Liver (tissue), 9 donors: ENCODE measurements around the gene CR1. TPM values are rescaled to one million over a fixed set of nuclear protein-coding genes. Genes with fewer than 3 reads are reported as not detected.
"Not testable (repeated sequence)": the region's sequence is repeated elsewhere in the genome, so short reads cannot be mapped to it uniquely, and the experiment has no call there.

Source experiments
- DNase-seq: peaks from one replicate; pipeline ENCODE4 v3.0.0-alpha.2; 2017; ENCODE audit warnings: low spot score
- H3K27ac ChIP-seq, 2 donors: one replicate each; pipeline ENCODE4 v1.7.0; 2013; ENCODE audit warnings: inconsistent platforms in 2 of 2, low read length in 2 of 2, control low read depth in 1 of 2, low read depth in 1 of 2, mild to moderate bottlenecking in 1 of 2
- H3K27me3 ChIP-seq, 4 donors: one replicate each; pipeline versions ENCODE4 v1.6.1 to v1.7.0; 2013; ENCODE audit warnings: low read length in 3 of 4, inconsistent platforms in 1 of 4, mild to moderate bottlenecking in 1 of 4, moderate library complexity in 1 of 4; ENCODE audit not compliant: control insufficient read depth in 4 of 4, insufficient read depth in 4 of 4
- H3K36me3 ChIP-seq, 4 donors: one replicate each; pipeline versions ENCODE4 v1.6.1 to v1.7.0; 2013; ENCODE audit warnings: low read length in 3 of 4, mild to moderate bottlenecking in 3 of 4, low read depth in 1 of 4, moderate library complexity in 1 of 4; ENCODE audit not compliant: control insufficient read depth in 4 of 4, insufficient read depth in 3 of 4
- H3K4me1 ChIP-seq, 4 donors: one replicate each; pipeline versions ENCODE4 v1.6.1 to v1.7.0; 2013; ENCODE audit warnings: low read length in 3 of 4, mild to moderate bottlenecking in 3 of 4, moderate library complexity in 1 of 4; ENCODE audit not compliant: control insufficient read depth in 4 of 4, insufficient read depth in 4 of 4
- H3K4me3 ChIP-seq, 3 donors: one replicate each; pipeline versions ENCODE4 v1.6.1 to v1.7.0; 2013; ENCODE audit warnings: low read length in 3 of 3, control low read depth in 1 of 3, low read depth in 1 of 3, mild to moderate bottlenecking in 1 of 3
- H3K9ac ChIP-seq, 2 donors: one replicate each; pipeline ENCODE4 v1.7.0; 2013; ENCODE audit warnings: low read length in 2 of 2, mild to moderate bottlenecking in 2 of 2, moderate library complexity in 2 of 2, control low read depth in 1 of 2, low read depth in 1 of 2
- H3K9me3 ChIP-seq, 4 donors: one replicate each; pipeline versions ENCODE4 v1.6.1 to v1.7.0; 2013; ENCODE audit warnings: low read length in 3 of 4; ENCODE audit not compliant: control insufficient read depth in 4 of 4
- EGR1 ChIP-seq, 2 donors: IDR thresholded peaks; 2 replicates each; pipeline ENCODE4 v1.6.1; 2016 to 2018; ENCODE audit warnings: antibody characterized with exemption in 2 of 2, low read depth in 2 of 2
- GABPA ChIP-seq, 2 donors: IDR thresholded peaks in 1 of 2; conservative IDR thresholded peaks in 1 of 2; 2 replicates each; pipeline ENCODE4 v1.6.1; 2016; ENCODE audit warnings: antibody characterized with exemption in 2 of 2, mild to moderate bottlenecking in 1 of 2, moderate library complexity in 1 of 2
- HNF4A ChIP-seq, 2 donors: conservative IDR thresholded peaks; 2 replicates each; pipeline ENCODE4 v1.6.1; 2016; ENCODE audit warnings: antibody characterized with exemption in 2 of 2, mild to moderate bottlenecking in 2 of 2
- JUND ChIP-seq, 2 donors: IDR thresholded peaks; 2 replicates each; pipeline ENCODE4 v1.6.1; 2016; ENCODE audit warnings: antibody characterized with exemption in 2 of 2
- RAD21 ChIP-seq, 2 donors: IDR thresholded peaks; 2 replicates each; pipeline ENCODE4 v1.6.1; 2016; ENCODE audit warnings: antibody characterized with exemption in 2 of 2, mild to moderate bottlenecking in 2 of 2
- SP1 ChIP-seq: IDR thresholded peaks from 2 replicates; pipeline ENCODE4 v1.6.1; 2018; ENCODE audit warnings: antibody characterized with exemption, mild to moderate bottlenecking
- YY1 ChIP-seq: IDR thresholded peaks from 2 replicates; pipeline ENCODE4 v1.6.1; 2016; ENCODE audit warnings: antibody characterized with exemption, mild to moderate bottlenecking
- WGBS: extraction: QIAGEN DNeasy Blood & Tissue Kit; methylation state at CpG from one replicate; pipeline ENCODE4 v1.1.7; 2013; 5-methylcytosine and 5-hydroxymethylcytosine counted together
- polyA plus RNA-seq, 2 donors: library from polyadenylated mRNA; stranded (reverse) in 1 of 2; unstranded in 1 of 2; fragments of 200-250 nt in 1 of 2; fragments of >200 nt in 1 of 2; fragmentation: Nextera tagmentation in 1 of 2; extraction: Ambion mirVana in 1 of 2; gene quantifications; one replicate each; pipeline versions ENCODE4 v1.2.1 to v1.2.3, GENCODE V29; 2013 to 2015
- total RNA-seq, 2 donors: library from RNA; depleted of rRNA; stranded (reverse); fragments of >200 nt; gene quantifications; one replicate each; pipeline ENCODE4 v1.2.3, GENCODE V29; 2014
- TF ChIP-seq, protein P1 (sequence below): fragments of 150-350 bp; IDR thresholded peaks from 2 replicates; pipeline ENCODE4 v1.5.1; 2017; ENCODE audit warnings: improper control_type of control experiment, low read depth, low read length; ENCODE audit not compliant: missing input control
- TF ChIP-seq, protein P2 (sequence below): IDR thresholded peaks from 2 replicates; pipeline ENCODE4 v1.6.1; 2016; ENCODE audit warnings: antibody characterized with exemption, mild to moderate bottlenecking
- donor health status: healthy.
- donor health status: healthy.
- donor health status: healthy.
- donor health status: healthy.
- donor health status: healthy.

Gene CR1
- total and polyA plus RNA-seq, 4 donors: 0.78 to 16.7 (median 7.4) TPM

DNA sequence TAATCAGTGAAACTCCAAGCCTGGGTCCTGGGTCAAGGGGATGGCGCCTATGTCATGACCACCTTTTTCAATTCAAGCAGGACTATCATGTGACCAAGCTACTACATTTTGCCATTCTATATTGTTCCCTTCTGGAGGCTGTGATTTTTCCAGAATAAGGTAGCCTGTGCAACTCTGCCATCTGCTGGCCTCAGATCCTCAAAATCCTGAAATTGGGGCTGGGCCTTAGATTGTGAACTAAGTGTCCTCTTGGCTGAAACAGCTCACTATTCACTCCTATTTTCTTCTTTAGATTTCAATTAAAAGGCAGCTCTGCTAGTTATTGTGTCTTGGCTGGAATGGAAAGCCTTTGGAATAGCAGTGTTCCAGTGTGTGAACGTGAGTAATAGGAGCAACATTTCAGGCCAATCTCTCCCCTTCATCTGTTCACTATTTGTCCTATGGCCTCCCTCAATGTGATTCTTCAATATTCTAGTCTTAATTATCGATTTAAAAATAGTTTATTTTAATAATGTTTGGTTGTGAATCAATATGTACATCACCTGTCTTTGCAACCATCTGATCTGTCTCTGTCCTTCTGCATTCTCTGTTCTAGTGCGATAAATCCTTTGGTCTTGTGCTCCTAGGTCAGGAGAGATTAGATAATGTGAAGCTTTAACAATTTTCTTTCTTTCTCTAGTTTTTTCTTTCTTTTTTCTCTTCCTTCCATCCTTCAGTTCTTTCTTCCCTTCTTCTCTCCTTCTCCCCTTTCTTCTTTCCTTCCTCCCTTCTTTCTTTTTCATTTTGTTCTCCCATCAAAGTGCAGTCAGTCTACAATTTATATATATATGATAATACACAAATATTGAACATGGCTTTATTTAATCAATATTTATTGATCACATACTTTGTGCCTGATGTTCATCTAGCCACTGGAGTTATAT is 69.8 kb downstream of the CR1 start:
- Histone ChIP-seq H3K27me3 (no peaks in the 10 kb centered on the region), H3K4me1 (no peaks in the 10 kb centered on the region), H3K9me3 (no peaks in the 10 kb centered on the region), H3K4me3 (no peak overlapping the region), H3K36me3 (no peaks in the 10 kb centered on the region), H3K27ac (no peak overlapping the region), H3K9ac (no peak overlapping the region)
- TF ChIP-seq, protein P1, sequence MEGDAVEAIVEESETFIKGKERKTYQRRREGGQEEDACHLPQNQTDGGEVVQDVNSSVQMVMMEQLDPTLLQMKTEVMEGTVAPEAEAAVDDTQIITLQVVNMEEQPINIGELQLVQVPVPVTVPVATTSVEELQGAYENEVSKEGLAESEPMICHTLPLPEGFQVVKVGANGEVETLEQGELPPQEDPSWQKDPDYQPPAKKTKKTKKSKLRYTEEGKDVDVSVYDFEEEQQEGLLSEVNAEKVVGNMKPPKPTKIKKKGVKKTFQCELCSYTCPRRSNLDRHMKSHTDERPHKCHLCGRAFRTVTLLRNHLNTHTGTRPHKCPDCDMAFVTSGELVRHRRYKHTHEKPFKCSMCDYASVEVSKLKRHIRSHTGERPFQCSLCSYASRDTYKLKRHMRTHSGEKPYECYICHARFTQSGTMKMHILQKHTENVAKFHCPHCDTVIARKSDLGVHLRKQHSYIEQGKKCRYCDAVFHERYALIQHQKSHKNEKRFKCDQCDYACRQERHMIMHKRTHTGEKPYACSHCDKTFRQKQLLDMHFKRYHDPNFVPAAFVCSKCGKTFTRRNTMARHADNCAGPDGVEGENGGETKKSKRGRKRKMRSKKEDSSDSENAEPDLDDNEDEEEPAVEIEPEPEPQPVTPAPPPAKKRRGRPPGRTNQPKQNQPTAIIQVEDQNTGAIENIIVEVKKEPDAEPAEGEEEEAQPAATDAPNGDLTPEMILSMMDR: peak; percentile 22
- TF ChIP-seq EGR1 (IDR thresholded peaks at IDR 0.05; ENCODE audit: low read depth in 2 of 2): no peak
- TF ChIP-seq RAD21 (IDR thresholded peaks at IDR 0.05): peak; percentile 60 to 69
- no peak for DNase-seq
- 51% methylated on average over 4 of the region's 4 CpGs for WGBS

DNA sequence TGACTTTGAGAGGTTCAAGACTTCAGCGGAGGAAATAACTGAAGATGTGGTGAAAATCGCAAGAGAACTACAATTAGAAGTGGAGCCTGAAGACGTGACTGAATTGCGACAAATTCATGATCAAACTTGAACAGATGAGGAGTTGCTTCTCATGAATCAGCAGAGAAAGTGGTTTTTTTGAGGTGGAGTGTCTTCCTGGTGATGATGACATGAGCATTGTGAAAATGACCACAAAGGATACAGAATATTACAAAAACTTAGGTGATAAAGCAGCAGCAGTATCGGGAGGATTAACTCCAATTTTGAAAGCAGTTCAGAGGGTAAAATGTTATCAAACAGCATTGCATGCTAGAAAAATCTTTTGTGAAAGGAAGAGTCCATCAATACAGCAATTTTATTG is 76.0 kb downstream of the CR1 start:
- not testable (repeated sequence) for H3K27ac ChIP-seq, DNase-seq, H3K9me3 ChIP-seq, H3K4me3 ChIP-seq, H3K36me3 ChIP-seq, H3K4me1 ChIP-seq, H3K9ac ChIP-seq, H3K27me3 ChIP-seq
- WGBS: no CpG with 5 or more reads among the region's 5 CpGs

DNA sequence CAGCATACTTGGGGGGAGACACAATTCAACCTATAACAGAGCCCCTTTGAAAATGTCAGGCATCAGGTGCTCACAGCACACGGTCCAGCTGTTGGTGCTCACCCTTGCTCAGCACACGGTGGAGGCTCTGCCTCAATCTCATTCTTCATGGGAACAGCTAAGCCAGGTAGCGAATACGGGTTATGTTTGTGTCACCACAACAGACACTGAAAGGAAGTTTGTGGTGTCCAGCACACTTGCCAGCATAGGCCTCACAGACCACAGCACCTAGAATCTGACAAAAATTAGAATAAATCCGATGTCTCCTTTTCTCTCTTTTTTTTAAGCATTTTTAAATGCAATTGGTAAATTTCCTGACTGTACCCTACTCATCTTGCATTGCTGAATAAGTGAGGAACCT is 77.1 kb downstream of the CR1 start:
- not testable (repeated sequence) for DNase-seq, H3K4me3 ChIP-seq, H3K4me1 ChIP-seq, H3K36me3 ChIP-seq, H3K9me3 ChIP-seq, H3K9ac ChIP-seq, H3K27me3 ChIP-seq, H3K27ac ChIP-seq
- 72% methylated on average over 5 of the region's 5 CpGs for WGBS

DNA sequence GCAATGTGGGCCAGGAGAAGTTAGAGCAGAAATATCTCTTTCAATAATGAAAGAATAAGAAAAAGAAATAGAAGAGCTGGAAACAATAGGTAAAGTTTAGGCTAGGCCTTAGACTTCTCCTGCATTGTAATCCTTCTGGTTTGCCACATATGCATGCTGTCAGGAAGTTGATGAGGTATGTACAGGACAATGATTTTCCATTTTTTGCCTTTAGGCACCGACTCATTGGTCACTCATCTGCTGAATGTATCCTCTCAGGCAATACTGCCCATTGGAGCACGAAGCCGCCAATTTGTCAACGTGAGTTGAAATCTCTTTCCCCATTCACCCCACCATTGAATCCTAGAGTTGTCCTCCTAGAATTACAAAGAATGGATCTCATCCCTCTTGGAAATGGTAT is 79.4 kb downstream of the CR1 start:
- not testable (repeated sequence) for DNase-seq, H3K27me3 ChIP-seq, H3K4me1 ChIP-seq, H3K36me3 ChIP-seq, H3K9me3 ChIP-seq, H3K4me3 ChIP-seq, H3K27ac ChIP-seq, H3K9ac ChIP-seq
- 91% methylated on average over 4 of the region's 4 CpGs for WGBS

DNA sequence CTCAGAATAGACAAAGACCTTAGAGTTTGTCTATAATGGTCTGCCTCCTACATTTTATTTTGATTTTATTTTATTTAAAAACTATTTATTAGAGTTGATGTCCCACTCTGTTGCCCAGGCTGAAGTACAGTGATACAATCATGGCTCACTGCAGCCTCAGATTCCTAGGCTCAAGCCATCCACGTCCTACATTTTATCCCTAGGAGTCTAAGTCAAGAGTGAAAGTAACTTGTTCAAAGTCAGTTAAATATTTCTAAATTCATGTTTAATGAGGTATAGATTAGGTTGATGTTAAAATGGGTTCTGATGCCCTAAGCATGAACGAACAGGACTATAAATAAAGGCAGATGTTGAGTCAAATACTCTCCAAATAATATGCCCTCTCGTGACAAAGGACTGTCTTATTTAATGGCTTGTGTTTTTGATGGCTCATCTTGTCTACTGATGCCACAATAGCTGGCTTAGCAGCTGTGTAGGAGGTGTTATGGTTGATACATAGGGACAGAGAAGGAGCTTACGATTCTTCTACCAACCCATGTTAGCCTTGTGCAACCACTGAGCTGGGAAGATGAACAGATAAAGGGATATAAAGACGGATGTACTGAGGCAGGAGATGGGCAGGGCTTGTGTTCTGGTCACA is 83.0 kb downstream of the CR1 start:
- Histone ChIP-seq H3K9ac (no peak overlapping the region), H3K4me3 (no peak overlapping the region), H3K27me3 (no peaks in the 10 kb centered on the region), H3K27ac (no peak overlapping the region), H3K4me1 (no peaks in the 10 kb centered on the region), H3K36me3 (peaks cover 0 to 6% (median 0%) of the 10 kb centered on the region in 4 donors), H3K9me3 (peaks cover 0 to 5% (median under 1%) of the 10 kb centered on the region in 4 donors)
- whole genome bisulfite sequencing: 56% methylated on average over 5 of the region's 5 CpGs
- TF ChIP-seq HNF4A (conservative IDR thresholded peaks at IDR 0.05) (no peak), GABPA (IDR thresholded peaks at IDR 0.05 in 1 of 2, conservative IDR thresholded peaks at IDR 0.05 in 1 of 2) (no peak), JUND (IDR thresholded peaks at IDR 0.05) (no peak), SP1 (no peak), YY1 (no peak), EGR1 (IDR thresholded peaks at IDR 0.05; ENCODE audit: low read depth in 2 of 2) (no peak), RAD21 (IDR thresholded peaks at IDR 0.05) (no peak)
- TF ChIP-seq, protein P2, sequence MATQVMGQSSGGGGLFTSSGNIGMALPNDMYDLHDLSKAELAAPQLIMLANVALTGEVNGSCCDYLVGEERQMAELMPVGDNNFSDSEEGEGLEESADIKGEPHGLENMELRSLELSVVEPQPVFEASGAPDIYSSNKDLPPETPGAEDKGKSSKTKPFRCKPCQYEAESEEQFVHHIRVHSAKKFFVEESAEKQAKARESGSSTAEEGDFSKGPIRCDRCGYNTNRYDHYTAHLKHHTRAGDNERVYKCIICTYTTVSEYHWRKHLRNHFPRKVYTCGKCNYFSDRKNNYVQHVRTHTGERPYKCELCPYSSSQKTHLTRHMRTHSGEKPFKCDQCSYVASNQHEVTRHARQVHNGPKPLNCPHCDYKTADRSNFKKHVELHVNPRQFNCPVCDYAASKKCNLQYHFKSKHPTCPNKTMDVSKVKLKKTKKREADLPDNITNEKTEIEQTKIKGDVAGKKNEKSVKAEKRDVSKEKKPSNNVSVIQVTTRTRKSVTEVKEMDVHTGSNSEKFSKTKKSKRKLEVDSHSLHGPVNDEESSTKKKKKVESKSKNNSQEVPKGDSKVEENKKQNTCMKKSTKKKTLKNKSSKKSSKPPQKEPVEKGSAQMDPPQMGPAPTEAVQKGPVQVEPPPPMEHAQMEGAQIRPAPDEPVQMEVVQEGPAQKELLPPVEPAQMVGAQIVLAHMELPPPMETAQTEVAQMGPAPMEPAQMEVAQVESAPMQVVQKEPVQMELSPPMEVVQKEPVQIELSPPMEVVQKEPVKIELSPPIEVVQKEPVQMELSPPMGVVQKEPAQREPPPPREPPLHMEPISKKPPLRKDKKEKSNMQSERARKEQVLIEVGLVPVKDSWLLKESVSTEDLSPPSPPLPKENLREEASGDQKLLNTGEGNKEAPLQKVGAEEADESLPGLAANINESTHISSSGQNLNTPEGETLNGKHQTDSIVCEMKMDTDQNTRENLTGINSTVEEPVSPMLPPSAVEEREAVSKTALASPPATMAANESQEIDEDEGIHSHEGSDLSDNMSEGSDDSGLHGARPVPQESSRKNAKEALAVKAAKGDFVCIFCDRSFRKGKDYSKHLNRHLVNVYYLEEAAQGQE: no peak
- DNase-seq: no peak
